ENCODE measurements around the gene ZC3H7A.
A peak's percentile ranks its signal among the peaks of the same experiment; 100 is the strongest.
"Not testable (repeated sequence)": the region's sequence is repeated elsewhere in the genome, so short reads cannot be mapped to it uniquely, and the experiment has no call there.

The ZC3H7A gene, protein sequence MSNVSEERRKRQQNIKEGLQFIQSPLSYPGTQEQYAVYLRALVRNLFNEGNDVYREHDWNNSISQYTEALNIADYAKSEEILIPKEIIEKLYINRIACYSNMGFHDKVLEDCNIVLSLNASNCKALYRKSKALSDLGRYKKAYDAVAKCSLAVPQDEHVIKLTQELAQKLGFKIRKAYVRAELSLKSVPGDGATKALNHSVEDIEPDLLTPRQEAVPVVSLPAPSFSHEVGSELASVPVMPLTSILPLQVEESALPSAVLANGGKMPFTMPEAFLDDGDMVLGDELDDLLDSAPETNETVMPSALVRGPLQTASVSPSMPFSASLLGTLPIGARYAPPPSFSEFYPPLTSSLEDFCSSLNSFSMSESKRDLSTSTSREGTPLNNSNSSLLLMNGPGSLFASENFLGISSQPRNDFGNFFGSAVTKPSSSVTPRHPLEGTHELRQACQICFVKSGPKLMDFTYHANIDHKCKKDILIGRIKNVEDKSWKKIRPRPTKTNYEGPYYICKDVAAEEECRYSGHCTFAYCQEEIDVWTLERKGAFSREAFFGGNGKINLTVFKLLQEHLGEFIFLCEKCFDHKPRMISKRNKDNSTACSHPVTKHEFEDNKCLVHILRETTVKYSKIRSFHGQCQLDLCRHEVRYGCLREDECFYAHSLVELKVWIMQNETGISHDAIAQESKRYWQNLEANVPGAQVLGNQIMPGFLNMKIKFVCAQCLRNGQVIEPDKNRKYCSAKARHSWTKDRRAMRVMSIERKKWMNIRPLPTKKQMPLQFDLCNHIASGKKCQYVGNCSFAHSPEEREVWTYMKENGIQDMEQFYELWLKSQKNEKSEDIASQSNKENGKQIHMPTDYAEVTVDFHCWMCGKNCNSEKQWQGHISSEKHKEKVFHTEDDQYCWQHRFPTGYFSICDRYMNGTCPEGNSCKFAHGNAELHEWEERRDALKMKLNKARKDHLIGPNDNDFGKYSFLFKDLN

DNA sequence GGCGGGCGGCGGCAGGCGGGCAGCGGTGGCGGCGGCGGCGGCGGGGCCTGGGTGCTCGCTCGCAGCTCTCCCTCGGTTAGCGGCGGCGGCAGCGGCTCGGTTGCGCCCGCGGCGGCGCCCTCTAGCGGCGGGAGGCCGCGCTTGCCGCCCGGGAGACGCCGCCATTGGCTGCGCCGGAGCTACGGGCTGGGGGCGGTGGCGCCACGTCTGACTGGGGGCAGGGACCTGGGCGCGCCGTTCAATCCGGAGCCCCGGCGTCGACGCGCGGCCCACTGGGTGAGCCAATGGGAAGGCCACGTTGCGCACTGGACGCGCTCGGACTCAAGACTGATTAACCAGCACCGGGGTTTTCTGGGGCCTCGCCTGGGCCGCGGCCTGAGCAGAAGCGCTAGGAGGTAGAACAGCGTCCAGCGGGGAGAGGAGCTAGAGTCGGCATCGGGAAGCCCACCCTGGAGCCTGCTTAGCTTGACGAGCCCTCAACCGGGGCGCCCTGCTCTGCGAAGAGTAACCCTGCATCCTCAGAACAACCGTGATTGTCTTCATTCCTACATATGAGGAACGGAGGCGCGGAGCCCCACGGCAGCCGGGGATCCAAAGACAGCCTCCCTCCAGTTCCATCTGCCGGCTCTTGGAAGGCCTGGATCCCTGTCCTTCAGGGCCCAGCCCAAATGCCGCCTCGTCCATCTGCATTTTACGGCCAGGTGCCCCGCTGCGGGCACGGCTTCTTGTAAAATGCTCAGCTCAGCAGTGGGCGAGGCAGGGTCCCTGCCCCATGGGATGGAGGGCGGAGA lies at the start of gene ZC3H7A:
TSS of gene ZC3H7A (minus strand) at position 93 of the 791 bp plus-strand sequence. CDS start 14,904 bp downstream, outside the sequence.
- DNase-seq (ENCODE audit: low read depth in 2 of 2), result peak; percentile 79 to 87

DNA sequence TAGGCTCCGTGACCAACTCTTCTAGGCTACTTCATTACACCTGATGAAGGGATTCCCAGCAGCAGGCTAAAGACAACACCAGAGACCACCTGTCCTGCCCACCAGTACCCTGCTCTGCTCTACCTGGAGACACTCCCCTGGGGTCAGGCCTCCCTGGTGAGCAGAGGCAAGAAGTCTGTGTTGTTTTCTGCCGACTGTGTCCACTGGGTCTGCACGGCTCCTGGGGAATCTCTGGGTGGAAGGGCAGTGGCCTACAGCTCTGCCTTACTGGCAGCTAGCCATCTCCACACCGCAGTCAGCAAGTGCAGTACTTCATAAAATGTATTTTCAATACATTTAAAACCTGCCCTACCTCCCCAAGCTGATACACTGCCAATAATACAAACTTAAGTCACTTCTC lies 47.4 kb upstream of the ZC3H7A start:
- DNase-seq (ENCODE audit: low read depth in 2 of 2), result no peak

DNA sequence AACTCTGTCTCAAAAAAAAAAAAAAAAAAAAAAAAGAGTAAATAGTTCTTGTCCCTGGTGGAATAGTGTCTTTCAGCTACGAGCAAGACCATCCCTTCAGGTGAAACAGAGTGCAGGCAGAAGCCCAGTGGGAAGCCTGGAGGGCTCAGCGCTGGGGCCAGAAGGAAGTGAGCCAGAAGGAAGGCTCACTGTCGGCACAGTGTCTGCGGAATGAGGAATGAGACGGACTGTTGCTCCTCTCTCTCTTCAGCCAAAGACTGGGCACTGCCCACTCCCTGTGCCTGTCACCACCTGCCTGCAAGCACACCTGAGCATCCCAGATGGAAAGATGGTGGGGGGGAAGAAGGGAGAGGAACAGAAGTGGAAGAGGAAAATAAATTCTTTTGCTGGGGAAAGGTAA lies 46.8 kb upstream of the ZC3H7A start:
- DNase-seq (ENCODE audit: low read depth in 2 of 2), result no peak

DNA sequence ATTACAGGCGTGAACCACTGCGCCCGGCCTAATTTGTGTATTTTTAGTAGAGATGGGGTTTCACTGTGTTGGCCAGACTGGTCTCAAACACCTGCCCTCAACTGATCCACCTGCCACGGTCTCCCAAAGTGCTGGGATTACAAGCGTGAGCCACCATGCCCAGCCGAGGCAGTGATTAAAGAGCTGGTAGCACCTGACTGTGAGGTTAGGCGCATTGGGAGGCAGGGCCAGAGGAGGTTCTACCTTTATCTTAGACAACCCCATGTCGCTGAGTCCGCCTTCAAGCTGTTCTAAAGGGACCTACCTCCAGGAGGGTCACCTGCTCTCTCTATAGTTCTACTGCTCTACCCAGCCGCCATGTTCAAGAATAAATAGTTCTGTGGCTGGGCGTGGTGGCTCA lies 46.1 kb upstream of the ZC3H7A start:
- no peak for DNase-seq (ENCODE audit: low read depth in 2 of 2)

DNA sequence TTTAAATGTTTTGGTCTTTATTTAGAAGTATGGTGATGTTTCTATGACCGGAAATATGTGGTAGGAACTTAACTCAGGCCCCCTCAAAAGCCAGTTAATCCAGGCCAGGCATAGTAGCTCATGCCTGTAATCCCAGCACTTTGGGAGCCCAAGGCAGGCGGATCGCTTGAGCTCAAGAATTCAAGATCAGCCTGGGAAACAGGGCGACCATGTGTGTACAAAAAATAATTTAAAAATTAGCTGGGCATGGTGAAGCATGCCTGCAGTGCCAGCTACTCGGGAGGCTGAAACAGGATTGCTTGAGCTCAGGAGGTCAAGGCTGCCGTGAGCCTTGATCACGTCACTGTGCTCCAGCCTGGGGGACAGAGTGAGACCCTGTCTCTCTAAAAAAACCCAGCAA lies 44.0 kb upstream of the ZC3H7A start:
- no peak for DNase-seq (ENCODE audit: low read depth in 2 of 2)

DNA sequence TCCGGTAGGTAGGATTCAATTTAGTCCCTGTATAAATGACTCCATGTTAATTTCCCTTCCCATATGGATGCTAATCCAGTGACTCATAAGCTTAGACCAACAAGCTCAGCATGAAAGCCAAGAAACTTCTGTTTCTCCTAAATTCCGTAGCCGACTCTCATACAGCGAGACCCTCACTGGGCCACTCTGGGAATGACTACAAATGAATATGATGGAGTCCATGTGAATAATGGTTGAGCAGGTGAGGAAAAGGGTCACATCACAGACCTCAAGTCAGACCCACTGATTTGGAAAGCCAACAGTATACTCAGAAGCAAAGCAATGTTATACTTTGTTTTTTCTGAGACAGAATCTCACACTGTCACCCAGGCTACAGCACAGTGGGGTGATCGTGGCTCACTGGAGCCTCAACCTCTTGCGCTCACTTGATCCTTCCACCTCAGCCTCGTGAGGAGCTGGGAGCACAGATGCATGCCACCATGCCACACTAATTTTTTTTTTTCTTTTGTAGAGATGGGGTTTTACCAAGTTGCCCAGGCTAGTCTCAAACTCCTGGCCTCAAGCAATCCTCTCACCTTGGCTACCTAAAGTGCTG lies 39.7 kb upstream of the ZC3H7A start:
- no peak for DNase-seq (ENCODE audit: low read depth in 2 of 2)

DNA sequence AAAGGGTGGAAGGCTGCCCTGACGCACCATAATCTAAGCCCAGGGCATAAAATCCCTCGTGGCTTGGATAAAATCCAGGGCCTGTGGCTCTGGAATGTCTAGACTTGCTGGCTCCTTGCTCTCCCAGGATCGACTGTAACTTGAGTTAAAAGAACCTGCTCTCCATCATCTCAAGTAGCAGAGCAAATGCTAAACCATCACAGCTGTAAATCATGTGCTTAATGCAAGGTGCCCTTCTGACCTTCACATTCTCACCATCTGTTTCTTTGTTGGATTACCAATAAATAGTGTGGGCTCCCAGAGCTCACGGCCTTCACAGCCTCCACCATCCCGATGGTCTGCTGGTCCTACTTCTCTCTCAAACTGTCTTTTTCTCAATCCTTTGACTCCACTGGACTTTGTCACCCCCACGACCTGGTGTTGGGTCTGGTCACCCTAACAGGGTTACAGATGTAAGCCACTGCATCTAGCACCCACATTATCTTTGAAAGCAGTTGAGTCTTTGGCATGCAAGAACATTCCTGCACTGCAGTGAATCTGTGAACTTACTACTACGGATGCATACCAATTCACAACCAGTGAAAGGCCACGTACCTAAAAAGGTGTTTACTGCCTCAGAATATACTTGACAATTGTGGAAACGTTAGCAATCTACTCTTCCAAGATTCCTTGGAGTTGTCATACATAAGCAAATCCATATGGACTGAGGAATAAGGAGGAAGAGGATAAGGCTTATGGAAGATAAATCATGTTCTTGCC lies 39.0 kb upstream of the ZC3H7A start:
- DNase-seq (ENCODE audit: low read depth in 2 of 2), result no peak

DNA sequence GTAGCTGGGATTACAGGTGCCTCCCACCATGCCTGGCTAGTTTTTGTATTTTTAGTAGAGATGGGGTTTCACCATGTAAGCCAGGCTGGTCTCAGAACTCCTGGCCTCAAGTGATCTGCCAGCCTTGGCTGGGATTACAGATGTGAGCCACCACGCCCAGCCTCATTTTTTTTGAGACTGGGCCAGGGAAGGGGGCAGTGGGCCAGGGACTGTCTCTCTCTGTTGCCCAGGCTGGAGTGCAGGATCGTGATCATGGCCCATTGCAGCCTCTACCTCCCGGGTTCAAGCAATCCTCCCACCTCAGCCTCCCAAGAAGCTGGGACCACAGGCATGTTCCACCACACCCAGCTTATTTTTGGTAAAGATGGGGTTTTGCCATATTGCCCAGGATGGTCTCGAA lies 38.3 kb upstream of the ZC3H7A start:
- no peak for DNase-seq (ENCODE audit: low read depth in 2 of 2)

DNA sequence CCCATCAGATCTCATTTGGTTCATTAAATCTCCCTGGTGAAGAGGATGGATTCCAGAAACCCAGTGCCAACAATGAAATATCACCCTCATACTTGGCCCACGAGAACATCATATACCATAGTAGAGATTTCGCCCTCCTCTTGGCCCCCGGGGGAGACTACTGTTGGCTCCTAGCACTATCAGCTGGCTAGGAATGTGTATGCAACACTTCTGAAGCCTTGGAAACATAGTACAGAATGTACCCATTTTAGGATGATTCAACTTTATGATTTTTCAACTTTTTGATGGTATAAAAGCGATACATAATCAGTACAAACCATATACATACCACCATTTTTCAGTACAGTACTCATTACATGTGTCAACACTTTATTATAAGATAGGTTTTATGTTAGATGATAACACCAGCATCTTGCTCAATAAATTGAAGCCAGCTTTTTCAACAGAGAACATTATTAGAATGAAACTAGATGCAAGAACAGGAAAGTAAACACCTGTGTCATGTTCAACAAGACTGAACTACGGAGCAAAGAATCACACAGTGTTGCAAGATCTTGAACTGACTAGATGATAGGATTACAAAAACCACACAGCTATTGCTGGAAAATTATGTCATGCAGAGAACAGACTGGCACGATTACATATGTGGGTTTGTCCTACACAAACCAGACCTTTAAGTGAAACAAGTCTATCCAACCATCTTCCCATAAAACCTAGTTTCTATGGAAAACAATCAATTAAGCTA lies 37.1 kb upstream of the ZC3H7A start:
- DNase-seq (ENCODE audit: low read depth in 2 of 2), result no peak

DNA sequence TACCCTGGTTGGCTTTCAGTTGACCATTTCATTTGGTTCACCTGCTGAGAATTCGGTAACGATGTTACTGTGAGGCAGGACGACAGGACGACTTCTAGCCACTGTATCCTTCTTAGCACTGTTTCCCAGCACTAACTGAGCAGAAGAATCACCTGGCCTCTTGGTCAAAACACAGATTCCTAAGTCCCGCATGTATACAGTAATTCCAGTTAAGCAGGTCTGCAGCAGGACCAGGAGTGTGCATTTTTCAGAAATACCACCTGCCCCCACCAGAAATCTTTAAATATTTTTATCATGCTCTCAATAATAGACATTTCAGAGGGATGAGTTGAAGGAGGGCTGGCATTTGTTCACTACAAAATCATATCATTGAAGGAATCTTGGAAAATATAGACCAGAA lies 31.6 kb upstream of the ZC3H7A start:
- no peak for DNase-seq (ENCODE audit: low read depth in 2 of 2)

DNA sequence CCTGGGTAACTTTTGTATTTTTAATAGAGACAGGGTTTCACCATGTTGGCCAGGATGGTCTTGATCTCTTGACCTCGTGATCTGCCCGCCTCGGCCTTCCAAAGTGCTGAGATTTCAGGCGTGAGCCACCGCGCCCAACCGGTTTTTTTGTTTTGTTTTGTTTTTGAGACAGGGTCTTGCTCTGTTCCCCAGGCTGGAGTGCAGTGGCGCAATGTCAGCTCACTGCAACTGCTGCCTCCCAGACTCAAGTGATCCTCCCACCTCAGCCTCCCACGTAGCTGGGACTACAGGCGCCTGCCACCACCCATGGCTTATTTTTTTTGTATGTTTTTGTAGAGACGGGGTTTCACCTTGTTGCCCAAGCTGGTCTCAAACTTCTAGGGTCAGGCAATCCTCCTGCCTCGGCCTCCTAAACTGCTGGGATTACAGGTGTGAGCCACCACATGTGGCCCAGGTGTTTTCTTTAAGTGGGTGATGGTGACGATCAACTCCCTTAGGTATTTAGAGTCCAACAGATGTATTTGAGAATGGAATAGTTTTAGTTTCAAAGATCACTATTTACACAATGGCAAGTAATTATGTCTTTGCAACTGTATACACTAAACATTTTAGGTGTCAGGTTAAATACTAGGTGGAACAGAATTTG lies 28.6 kb upstream of the ZC3H7A start:
- not testable (repeated sequence) for DNase-seq (ENCODE audit: low read depth in 2 of 2)

DNA sequence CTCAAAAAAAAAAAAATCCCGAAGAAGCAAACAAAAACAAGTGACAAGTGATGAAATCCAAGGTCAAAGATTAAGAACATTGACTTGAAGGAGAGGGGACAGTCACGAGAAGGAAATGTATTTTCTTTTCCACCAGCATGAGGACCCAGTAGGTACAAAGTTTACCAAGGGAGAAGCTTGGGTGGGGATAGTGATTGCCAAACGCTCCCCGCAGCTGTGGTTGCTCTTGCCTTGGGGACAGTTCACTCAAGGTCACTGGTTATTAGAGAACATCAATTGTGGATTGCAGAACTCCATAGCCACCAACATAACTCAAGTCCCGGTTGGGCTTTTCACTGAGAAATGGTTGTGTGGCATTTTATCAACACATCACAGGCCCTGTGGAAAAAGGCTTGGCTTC lies 27.3 kb upstream of the ZC3H7A start:
- DNase-seq (ENCODE audit: low read depth in 2 of 2), result no peak

DNA sequence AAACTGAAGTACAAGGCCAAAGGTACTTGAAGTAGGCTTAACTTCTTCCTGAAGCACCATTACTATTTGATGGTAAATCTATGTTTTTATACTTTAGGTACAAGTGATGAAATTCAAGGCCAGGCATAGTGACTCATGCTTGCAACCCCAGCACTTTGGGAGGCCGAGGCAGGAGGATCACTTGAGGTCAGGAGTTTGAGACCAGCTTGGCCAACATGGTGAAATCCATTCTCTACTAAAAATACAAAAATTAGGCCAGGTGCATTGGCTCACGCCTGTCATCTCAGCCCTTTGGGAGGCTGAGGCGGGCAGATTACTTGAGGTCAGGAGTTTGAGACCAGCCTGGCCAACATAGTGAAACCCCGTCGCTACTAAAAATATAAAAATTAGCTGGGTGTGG lies 26.6 kb upstream of the ZC3H7A start:
- DNase-seq (ENCODE audit: low read depth in 2 of 2), result not testable (repeated sequence)

DNA sequence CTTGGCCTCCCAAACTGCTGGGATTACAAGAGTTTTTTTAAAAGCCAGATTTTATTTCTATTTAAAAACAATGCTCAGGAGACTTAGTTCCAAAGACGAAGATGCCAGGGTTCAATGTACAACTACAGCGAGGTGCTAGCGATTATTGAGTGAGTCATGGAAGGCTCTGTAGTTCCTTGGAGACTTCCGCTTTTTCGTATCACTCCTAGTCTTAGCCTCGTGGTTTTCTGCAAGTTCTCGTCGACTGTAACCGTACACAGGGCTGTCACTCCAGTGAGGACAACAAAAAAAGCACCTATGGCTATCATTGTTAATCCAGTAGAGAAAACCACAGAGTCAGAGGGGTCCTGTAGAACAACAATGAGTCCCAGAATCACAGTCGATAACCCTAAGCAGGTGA lies 22.7 kb upstream of the ZC3H7A start:
- DNase-seq (ENCODE audit: low read depth in 2 of 2), result no peak

DNA sequence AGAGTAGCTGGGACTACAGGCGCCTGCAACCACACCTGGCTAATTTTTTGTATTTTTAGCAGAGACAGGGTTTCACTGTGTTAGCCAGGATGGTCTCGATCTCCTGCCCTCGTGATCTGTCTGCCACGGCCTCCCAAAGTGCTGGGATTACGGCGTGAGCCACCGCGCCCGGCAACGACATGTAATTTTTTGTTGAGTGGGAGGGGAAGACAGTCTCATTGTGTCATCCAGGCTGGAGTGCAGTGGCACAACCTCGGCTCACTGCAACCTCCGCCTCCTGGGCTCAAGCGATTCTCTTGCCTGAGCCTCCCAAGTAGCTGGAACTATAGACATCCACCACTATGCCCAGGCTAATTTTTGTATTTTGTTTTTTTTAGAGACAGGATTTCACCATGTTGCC lies 21.9 kb upstream of the ZC3H7A start:
- not testable (repeated sequence) for DNase-seq (ENCODE audit: low read depth in 2 of 2)

DNA sequence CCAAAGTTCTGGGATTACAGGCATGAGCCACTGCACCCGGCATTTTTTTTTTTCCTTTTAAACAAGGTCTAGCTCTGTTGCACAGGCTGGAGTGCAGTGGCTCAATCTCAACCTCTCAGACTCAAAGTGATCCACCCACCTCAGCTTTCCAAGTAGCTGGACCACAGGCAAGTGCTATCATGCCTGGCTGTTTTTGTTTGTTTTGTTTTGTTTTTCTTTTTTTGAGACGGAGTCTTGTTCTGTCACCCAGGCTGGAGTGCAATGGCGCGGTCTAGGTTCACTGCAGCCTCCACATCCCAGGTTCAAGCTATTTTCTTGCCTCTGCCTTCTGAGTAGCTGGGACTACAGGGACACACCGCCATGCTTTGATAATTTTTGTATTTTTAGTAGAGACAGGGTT lies 19.1 kb upstream of the ZC3H7A start:
- no peak for DNase-seq (ENCODE audit: low read depth in 2 of 2)

DNA sequence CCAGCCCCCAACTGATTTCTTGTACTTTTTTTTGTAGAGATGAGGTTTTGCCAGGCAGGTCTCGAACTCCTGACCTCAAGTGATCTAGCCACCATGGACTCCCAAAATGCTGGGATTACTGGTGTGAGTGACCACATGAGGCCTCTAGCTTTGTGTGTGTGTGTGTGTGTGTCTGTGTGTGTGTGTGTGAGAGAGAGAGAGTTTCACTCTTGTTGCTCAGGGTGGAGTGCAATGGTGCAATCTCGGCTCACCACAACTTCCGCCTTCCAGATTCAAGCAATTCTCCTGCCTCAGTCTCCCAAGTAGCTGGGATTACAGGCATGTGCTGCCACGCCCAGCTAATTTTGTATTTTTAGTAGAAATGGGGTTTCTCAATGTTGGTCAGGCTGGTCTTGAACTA lies 17.7 kb upstream of the ZC3H7A start:
- DNase-seq (ENCODE audit: low read depth in 2 of 2), result not testable (repeated sequence)

DNA sequence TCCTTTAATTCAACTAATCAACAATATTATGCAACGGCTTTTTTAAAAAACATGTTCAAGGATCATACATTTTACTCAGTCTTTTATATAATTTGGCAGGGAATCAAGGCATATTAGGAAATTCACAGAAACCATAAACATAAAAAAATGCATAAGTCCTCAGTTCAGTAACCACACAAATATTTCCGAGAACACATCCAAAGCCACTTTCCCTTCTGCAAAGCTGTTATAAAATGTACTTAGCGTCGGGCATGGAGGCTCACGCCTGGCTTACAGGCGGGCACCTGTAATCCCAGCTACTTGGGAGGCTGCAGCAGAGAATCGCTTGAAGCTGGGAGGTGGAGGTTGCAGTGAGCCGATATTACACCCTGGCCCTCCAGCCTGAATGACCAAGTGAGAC lies 9.7 kb upstream of the ZC3H7A start:
- DNase-seq (ENCODE audit: low read depth in 2 of 2), result no peak

DNA sequence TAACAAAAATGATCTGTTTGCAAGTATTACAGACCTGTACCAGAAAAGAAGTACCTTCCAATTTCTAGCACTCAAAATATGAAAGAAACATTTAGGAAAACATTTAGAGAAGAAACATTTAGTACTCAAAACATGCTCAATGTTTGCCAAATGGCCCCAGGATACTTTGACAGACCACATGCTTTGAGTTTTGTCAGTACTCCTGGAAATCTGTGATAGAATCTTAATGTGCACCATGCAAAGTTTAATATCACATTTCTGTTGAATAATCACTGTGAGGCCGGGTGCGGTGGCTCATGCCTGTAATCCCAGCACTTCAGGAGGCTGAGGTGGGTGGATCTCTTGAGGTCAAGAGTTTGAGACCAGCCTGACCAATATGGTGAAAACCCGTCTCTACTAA lies 8.5 kb upstream of the ZC3H7A start:
- DNase-seq (ENCODE audit: low read depth in 2 of 2), result no peak
